CD14-positive monocyte (primary cell): Measurements from ENCODE around the gene GABBR1. TPM values are rescaled to one million over a fixed set of nuclear protein-coding genes. Genes with fewer than 3 reads are reported as not detected.

Experiments used
- DNase-seq, 3 donors: peaks; one replicate each; pipeline ENCODE4 v3.0.0-alpha.2; 2011 to 2022
- H2AFZ ChIP-seq: 2 replicates; pipeline ENCODE4 v1.6.0; 2012; ENCODE audit warnings: mild to moderate bottlenecking, low read depth, low read length, inconsistent platforms; ENCODE audit not compliant: insufficient read depth, poor library complexity, severe bottlenecking
- H3K27ac ChIP-seq, 2 donors: 1 replicate in 1 of 2; 2 replicates in 1 of 2; pipeline ENCODE4 v1.5.1; 2012 to 2013; ENCODE audit warnings: low read length in 2 of 2, control low read depth in 1 of 2, inconsistent platforms in 1 of 2, low read depth in 1 of 2, mild to moderate bottlenecking in 1 of 2
- H3K27me3 ChIP-seq, 2 donors: one replicate each; pipeline versions ENCODE4 v1.6.0 to v1.6.1; 2011 to 2013; ENCODE audit warnings: low read length in 2 of 2; ENCODE audit not compliant: control insufficient read depth in 2 of 2, insufficient read depth in 2 of 2
- H3K36me3 ChIP-seq, 2 donors: replicated peaks in 1 of 2; 1 replicate in 1 of 2; 2 replicates in 1 of 2; pipeline versions ENCODE4 v1.5.1 to v1.6.1; 2012 to 2013; ENCODE audit warnings: low read length in 2 of 2, control low read depth in 1 of 2, inconsistent platforms in 1 of 2, mild to moderate bottlenecking in 1 of 2; ENCODE audit not compliant: insufficient read depth in 2 of 2, control insufficient read depth in 1 of 2
- H3K4me1 ChIP-seq, 2 donors: 1 replicate in 1 of 2; 2 replicates in 1 of 2; pipeline versions ENCODE4 v1.5.1 to v1.6.1; 2012 to 2013; ENCODE audit warnings: low read length in 2 of 2, control low read depth in 1 of 2, inconsistent platforms in 1 of 2, mild to moderate bottlenecking in 1 of 2, moderate library complexity in 1 of 2; ENCODE audit not compliant: insufficient read depth in 2 of 2, control insufficient read depth in 1 of 2
- H3K4me2 ChIP-seq: replicated peaks from 2 replicates; pipeline ENCODE3; 2012; ENCODE audit warnings: low read length, moderate library complexity, mild to moderate bottlenecking; ENCODE audit not compliant: poor library complexity, severe bottlenecking; ENCODE audit errors: extremely low read depth
- H3K4me3 ChIP-seq, 3 experiments: fragments of 200-600 bp in 1 of 3; sonication (generic) in 1 of 3; replicated peaks in 1 of 3; 1 replicate in 2 of 3; 2 replicates in 1 of 3; pipeline ENCODE4 v1.5.1; 2011 to 2013; ENCODE audit warnings: low read length in 3 of 3, mild to moderate bottlenecking in 3 of 3, control low read depth in 2 of 3, low read depth in 2 of 3, inconsistent platforms in 1 of 3, moderate library complexity in 1 of 3
- H3K79me2 ChIP-seq: 2 replicates; pipeline ENCODE4 v1.6.0; 2012; ENCODE audit warnings: mild to moderate bottlenecking, control low read depth, inconsistent platforms, low read length, moderate library complexity; ENCODE audit not compliant: insufficient read depth
- H3K9ac ChIP-seq: 2 replicates; pipeline ENCODE4 v1.6.0; 2017; ENCODE audit warnings: low read length, mild to moderate bottlenecking; ENCODE audit not compliant: insufficient read depth, poor library complexity, severe bottlenecking
- H3K9me3 ChIP-seq, 2 donors: replicated peaks in 1 of 2; 1 replicate in 1 of 2; 2 replicates in 1 of 2; pipeline versions ENCODE4 v1.5.1 to v1.6.1; 2012 to 2013; ENCODE audit warnings: low read length in 2 of 2, control low read depth in 1 of 2; ENCODE audit not compliant: control insufficient read depth in 1 of 2, insufficient read depth in 1 of 2
- H4K20me1 ChIP-seq: 2 replicates; pipeline ENCODE4 v1.6.0; 2012; ENCODE audit warnings: mild to moderate bottlenecking, low read length, control low read depth, moderate library complexity; ENCODE audit not compliant: insufficient read depth
- H3K27ac Mint-ChIP-seq, 7 donors: one replicate each; pipeline ENCODE4 v1.8.0; 2020; ENCODE audit warnings: mild to moderate bottlenecking in 7 of 7, mixed read lengths in 7 of 7, moderate library complexity in 6 of 7, inconsistent platforms in 2 of 7
- H3K27me3 Mint-ChIP-seq, 3 donors: one replicate each; pipeline ENCODE4 v1.8.0; 2021 to 2022; ENCODE audit warnings: low read depth in 3 of 3, mild to moderate bottlenecking in 3 of 3, mixed read lengths in 3 of 3, moderate library complexity in 3 of 3, inconsistent platforms in 1 of 3
- H3K36me3 Mint-ChIP-seq, 2 donors: one replicate each; pipeline ENCODE4 v1.8.0; 2020; ENCODE audit warnings: mixed read lengths in 2 of 2, inconsistent platforms in 1 of 2, mild to moderate bottlenecking in 1 of 2
- H3K4me1 Mint-ChIP-seq: one replicate; pipeline ENCODE4 v1.8.0; 2020; ENCODE audit warnings: mild to moderate bottlenecking, mixed read lengths
- H3K4me3 Mint-ChIP-seq, 2 donors: one replicate each; pipeline ENCODE4 v1.8.0; 2020; ENCODE audit warnings: mild to moderate bottlenecking in 2 of 2, mixed read lengths in 2 of 2, moderate library complexity in 1 of 2
- H3K9me3 Mint-ChIP-seq, 7 donors: one replicate each; pipeline ENCODE4 v1.8.0; 2020 to 2022; ENCODE audit warnings: mixed read lengths in 7 of 7, mild to moderate bottlenecking in 6 of 7, moderate library complexity in 6 of 7, inconsistent platforms in 2 of 7
- CTCF ChIP-seq: fragments of 200-600 bp; IDR thresholded peaks from one replicate; pipeline ENCODE4 v1.8.0; 2022; ENCODE audit warnings: antibody characterized with exemption, mild to moderate bottlenecking
- WGBS: methylation state at CpG from one replicate; pipeline ENCODE4 v1.1.5; 2013; ENCODE audit warnings: missing lambda C conversion rate; ENCODE audit not compliant: insufficient coverage; 5-methylcytosine and 5-hydroxymethylcytosine counted together
- intact Hi-C, 2 donors: fragments of 100-400 bp; cut with micrococcal nuclease; formaldehyde crosslinking; loops; one replicate each; pipeline versions ENCODE4 v1.15.0 to v1.15.1; 2023
- polyA plus RNA-seq, 3 donors: library from polyadenylated mRNA; depleted of rRNA in 1 of 3; unstranded in 2 of 3; stranded (reverse) in 1 of 3; fragments of 300-500 nt in 2 of 3; fragments of >200 nt in 1 of 3; fragmentation: Illumina TruSeq in 2 of 3; gene quantifications; 1 replicate in 2 of 3; 2 replicates in 1 of 3; pipeline ENCODE4 v1.2.3, GENCODE V29; 2012 to 2021

Gene GABBR1
- polyA plus RNA-seq, 3 donors: 0.91 to 228 (median 1.8) TPM

DNA sequence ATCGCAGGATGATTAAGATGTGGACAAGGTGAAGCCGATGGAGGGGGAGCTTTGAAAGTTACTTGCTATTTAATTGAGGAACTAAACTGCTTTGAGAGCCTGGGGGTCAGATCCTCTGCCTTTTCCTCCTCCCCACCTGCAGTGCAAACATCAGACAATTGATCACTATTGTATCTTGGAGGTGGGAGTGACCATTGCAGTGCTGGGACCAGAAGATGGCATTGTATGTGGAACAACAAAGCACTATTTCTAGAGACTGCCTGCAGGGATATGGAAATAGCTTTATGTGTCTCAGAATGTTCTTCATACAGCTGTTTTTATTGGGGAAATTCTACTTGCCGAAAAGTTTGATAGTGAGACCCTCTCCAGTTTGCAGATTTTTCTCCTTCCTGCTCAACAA lies 28.1 kb upstream of the GABBR1 start:
- H3K79me2 ChIP-seq: no peaks in the 10 kb centered on the region
- H3K27me3 Mint-ChIP-seq: peaks cover 24 to 36% (median 26%) of the 10 kb centered on the region in 3 donors
- H3K36me3 Mint-ChIP-seq: no peaks in the 10 kb centered on the region
- no peak overlapping the region for H3K4me3 ChIP-seq
- no peaks in the 10 kb centered on the region for H3K9me3 ChIP-seq
- H3K27ac ChIP-seq: no peak overlapping the region
- no peaks in the 10 kb centered on the region for H4K20me1 ChIP-seq
- no peaks in the 10 kb centered on the region for H3K36me3 ChIP-seq
- intact Hi-C loops: no loop called here
- H3K9ac ChIP-seq: no peak overlapping the region
- no peak overlapping the region for H2AFZ ChIP-seq
- no peak for DNase-seq
- peaks cover 3% of the 10 kb centered on the region for H3K4me1 Mint-ChIP-seq
- H3K4me1 ChIP-seq: no peaks in the 10 kb centered on the region
- 83% methylated on average over 1 of the region's 3 CpGs for WGBS
- H3K9me3 Mint-ChIP-seq: peaks cover 0 to 3% (median 0%) of the 10 kb centered on the region in 7 donors
- no peak overlapping the region for H3K4me2 ChIP-seq
- no peak overlapping the region for H3K27ac Mint-ChIP-seq
- no peak for TF ChIP-seq CTCF
- peaks cover 0 to 22% of the 10 kb centered on the region in 2 donors for H3K27me3 ChIP-seq
- peak overlapping the region in 1 of 2 donors; percentile 47 for H3K4me3 Mint-ChIP-seq

DNA sequence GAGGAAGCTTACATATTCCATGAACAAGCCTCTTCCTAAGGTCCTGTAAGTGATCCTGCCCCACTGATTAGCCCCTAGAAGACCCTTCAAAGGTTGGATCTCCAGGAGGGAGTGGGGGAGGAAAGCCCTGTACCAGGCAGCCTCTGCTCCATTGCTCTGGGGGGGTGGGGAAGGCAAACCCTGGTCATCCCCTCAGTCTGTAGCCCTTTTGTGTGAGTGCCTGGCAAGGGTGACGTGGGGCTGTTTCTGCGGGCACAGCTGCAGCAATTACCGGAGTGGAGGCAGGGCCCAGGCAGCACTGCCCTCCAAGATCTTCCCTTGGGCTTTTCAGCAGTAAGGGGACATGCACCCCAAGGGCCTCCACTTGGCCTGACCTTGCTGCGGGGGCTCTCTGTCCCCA lies 23.8 kb upstream of the GABBR1 start, which contains the start of gene MOG:
TSS of gene MOG (plus strand) at position 295 of the 400 bp plus-strand sequence. CDS start 118 bp downstream, outside the sequence.
- Histone ChIP-seq H3K27ac (no peak within 1 kb of the TSS), H3K4me2 (no peak within 1 kb of the TSS), H3K9ac (no peak within 1 kb of the TSS), H3K27me3 (peaks cover 0 to 28% of the 10 kb centered on the region in 2 donors), H4K20me1 (no peaks in the 10 kb centered on the region), H3K4me3 (no peak within 1 kb of the TSS), H3K79me2 (no peaks in the 10 kb centered on the region), H2AFZ (no peak within 1 kb of the TSS), H3K4me1 (no peaks in the 10 kb centered on the region), H3K36me3 (no peaks in the 10 kb centered on the region), H3K9me3 (no peaks in the 10 kb centered on the region)
- Mint-ChIP-seq H3K27ac (no peak within 1 kb of the TSS), H3K9me3 (peaks cover 0 to 3% (median 0%) of the 10 kb centered on the region in 7 donors), H3K36me3 (no peaks in the 10 kb centered on the region), H3K4me3 (peak within 1 kb of the TSS in 1 of 2 donors; percentile 19), H3K27me3 (peaks cover 14 to 24% (median 20%) of the 10 kb centered on the region in 3 donors), H3K4me1 (peaks cover 3% of the 10 kb centered on the region)
- no peak for DNase-seq
- intact Hi-C loops: no loop called here
- no peak for TF ChIP-seq CTCF
- WGBS: 88% methylated on average over 4 of the region's 4 CpGs
